ENCODE results near the gene CNTNAP2. TPM values are rescaled to one million over a fixed set of nuclear protein-coding genes. Genes with fewer than 3 reads are reported as not detected.

CNTNAP2 gene
- total RNA-seq, 4 donors from 2014 or later, result 0.29 to 0.88 (median 0.33) TPM; not detected in 1

- TF ChIP-seq POLR2A (IDR thresholded peaks at IDR 0.05) (no peak), CTCF (IDR thresholded peaks at IDR 0.05) (no peak)
- intact Hi-C loops (cut with DNase I), result no loop called here
- Histone ChIP-seq H3K27ac (no peak overlapping the region), H3K4me3 (replicated peaks in 1 of 3) (no peak overlapping the region), H3K9me3 (no peaks in the 10 kb centered on the region), H3K27me3 (no peaks in the 10 kb centered on the region), H3K4me1 (no peaks in the 10 kb centered on the region), H3K36me3 (no peaks in the 10 kb centered on the region)
- DNase-seq, result no peak
- 93 to 98% methylated on average over 1 of the region's 1 CpG for WGBS, 2 donors
These were observed 954.3 kb downstream of the CNTNAP2 start for GRCh38 chr7:147070886-147071285.

GRCh38 chr7:147071536-147071935 lies 954.9 kb downstream of the CNTNAP2 start:
- no peaks in the 10 kb centered on the region for H3K9me3 ChIP-seq
- no peak for DNase-seq
- TF ChIP-seq POLR2A (IDR thresholded peaks at IDR 0.05), result no peak
- WGBS, 2 donors, result 86 to 87% methylated on average over 1 of the region's 1 CpG
- H3K4me3 ChIP-seq (replicated peaks in 1 of 3), result no peak overlapping the region
- H3K27me3 ChIP-seq, result no peaks in the 10 kb centered on the region
- no peak overlapping the region for H3K27ac ChIP-seq
- no peaks in the 10 kb centered on the region for H3K36me3 ChIP-seq
- intact Hi-C loops (cut with DNase I), result no loop called here
- H3K4me1 ChIP-seq, result no peaks in the 10 kb centered on the region

GRCh38 chr7:147078312-147078711 lies 961.7 kb downstream of the CNTNAP2 start:
- intact Hi-C loops (cut with DNase I), result no loop called here
- TF ChIP-seq CTCF (IDR thresholded peaks at IDR 0.05) (no peak), POLR2A (IDR thresholded peaks at IDR 0.05) (no peak)
- Histone ChIP-seq H3K4me1 (no peaks in the 10 kb centered on the region), H3K4me3 (replicated peaks in 1 of 3) (no peak overlapping the region), H3K36me3 (no peaks in the 10 kb centered on the region), H3K27me3 (no peaks in the 10 kb centered on the region), H3K27ac (no peak overlapping the region), H3K9me3 (no peaks in the 10 kb centered on the region)
- 80 to 91% methylated on average over 3 of the region's 3 CpGs for WGBS, 2 donors
- DNase-seq, result no peak

- no peak for TF ChIP-seq POLR2A (IDR thresholded peaks at IDR 0.05)
- no peak for TF ChIP-seq CTCF (IDR thresholded peaks at IDR 0.05)
- WGBS, 2 donors, result 74 to 93% methylated on average over 5 of the region's 5 CpGs
- Histone ChIP-seq H3K9me3 (no peaks in the 10 kb centered on the region), H3K4me1 (no peaks in the 10 kb centered on the region), H3K27me3 (no peaks in the 10 kb centered on the region), H3K36me3 (no peaks in the 10 kb centered on the region), H3K4me3 (replicated peaks in 1 of 3) (no peak overlapping the region), H3K27ac (no peak overlapping the region)
- intact Hi-C loops (cut with DNase I), result no loop called here
- DNase-seq, result no peak
These were observed 962.5 kb downstream of the CNTNAP2 start for GRCh38 chr7:147079083-147079482.

- H3K27ac ChIP-seq, result no peak overlapping the region
- intact Hi-C loops (cut with DNase I), result no loop called here
- no peaks in the 10 kb centered on the region for H3K27me3 ChIP-seq
- WGBS, 2 donors, result 86 to 93% methylated on average over 2 of the region's 2 CpGs
- H3K4me1 ChIP-seq, result no peaks in the 10 kb centered on the region
- H3K36me3 ChIP-seq, result no peaks in the 10 kb centered on the region
- TF ChIP-seq POLR2A (IDR thresholded peaks at IDR 0.05), result no peak
- TF ChIP-seq CTCF (IDR thresholded peaks at IDR 0.05), result no peak
- H3K4me3 ChIP-seq (replicated peaks in 1 of 3), result no peak overlapping the region
- DNase-seq, result no peak
- no peaks in the 10 kb centered on the region for H3K9me3 ChIP-seq
These were observed 963.4 kb downstream of the CNTNAP2 start for GRCh38 chr7:147079921-147080420.

- no peaks in the 10 kb centered on the region for H3K9me3 ChIP-seq
- no peak overlapping the region for H3K4me3 ChIP-seq (replicated peaks in 1 of 3)
- intact Hi-C loops (cut with DNase I), result no loop called here
- H3K27ac ChIP-seq, result no peak overlapping the region
- WGBS, 2 donors, result 91 to 93% methylated on average over 7 of the region's 7 CpGs
- no peaks in the 10 kb centered on the region for H3K36me3 ChIP-seq
- no peak for DNase-seq
- TF ChIP-seq CTCF (IDR thresholded peaks at IDR 0.05) (no peak), POLR2A (IDR thresholded peaks at IDR 0.05) (no peak)
- no peaks in the 10 kb centered on the region for H3K27me3 ChIP-seq
- H3K4me1 ChIP-seq, result no peaks in the 10 kb centered on the region
These were observed 964.5 kb downstream of the CNTNAP2 start for GRCh38 chr7:147081117-147081516.
